ENCODE data around the gene HPCAL1. TPM values are rescaled to one million over a fixed set of nuclear protein-coding genes. Genes with fewer than 3 reads are reported as not detected.

HPCAL1 gene
- total RNA-seq, 4 donors from 2014 or later, result 11.1 to 122 (median 48.9) TPM

DNA sequence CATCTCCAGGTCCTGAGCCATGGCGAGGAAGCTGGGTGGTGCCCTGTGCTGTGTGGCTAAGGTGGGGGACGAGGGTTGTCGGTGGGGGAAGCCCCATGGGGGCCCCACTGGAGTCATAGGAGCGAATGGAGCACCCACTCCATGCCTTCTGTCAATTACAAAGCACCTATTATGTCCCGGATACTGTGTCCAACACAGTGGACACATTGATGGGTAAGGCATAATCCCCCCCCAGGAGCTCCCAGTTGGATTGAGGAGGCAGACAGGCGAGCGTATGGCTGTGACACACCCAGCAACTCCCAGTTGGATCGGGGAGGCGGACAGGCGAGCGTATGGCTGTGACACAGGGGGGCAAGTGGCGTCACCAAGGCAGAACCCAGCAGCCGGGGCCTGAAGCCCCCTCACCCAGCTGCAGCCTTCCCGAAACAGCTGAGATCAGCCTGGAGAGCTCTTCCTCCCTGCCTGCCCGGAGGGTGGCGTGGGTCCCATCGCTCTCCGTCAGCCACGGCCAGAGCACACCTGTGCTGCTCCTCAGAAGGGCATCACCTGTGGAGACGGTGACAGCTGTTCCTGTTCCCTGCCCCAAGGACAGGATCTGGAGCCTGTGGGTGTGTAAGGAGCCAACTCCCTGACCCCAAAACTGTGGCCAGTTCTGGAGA, 69.6 kb downstream of the HPCAL1 start:
- H3K27ac ChIP-seq, result no peak overlapping the region
- no peaks in the 10 kb centered on the region for H3K27me3 ChIP-seq
- H3K4me1 ChIP-seq, result peaks cover 0 to 5% of the 10 kb centered on the region in 2 donors
- TF ChIP-seq POLR2A (IDR thresholded peaks at IDR 0.05), result no peak
- TF ChIP-seq, protein P1, sequence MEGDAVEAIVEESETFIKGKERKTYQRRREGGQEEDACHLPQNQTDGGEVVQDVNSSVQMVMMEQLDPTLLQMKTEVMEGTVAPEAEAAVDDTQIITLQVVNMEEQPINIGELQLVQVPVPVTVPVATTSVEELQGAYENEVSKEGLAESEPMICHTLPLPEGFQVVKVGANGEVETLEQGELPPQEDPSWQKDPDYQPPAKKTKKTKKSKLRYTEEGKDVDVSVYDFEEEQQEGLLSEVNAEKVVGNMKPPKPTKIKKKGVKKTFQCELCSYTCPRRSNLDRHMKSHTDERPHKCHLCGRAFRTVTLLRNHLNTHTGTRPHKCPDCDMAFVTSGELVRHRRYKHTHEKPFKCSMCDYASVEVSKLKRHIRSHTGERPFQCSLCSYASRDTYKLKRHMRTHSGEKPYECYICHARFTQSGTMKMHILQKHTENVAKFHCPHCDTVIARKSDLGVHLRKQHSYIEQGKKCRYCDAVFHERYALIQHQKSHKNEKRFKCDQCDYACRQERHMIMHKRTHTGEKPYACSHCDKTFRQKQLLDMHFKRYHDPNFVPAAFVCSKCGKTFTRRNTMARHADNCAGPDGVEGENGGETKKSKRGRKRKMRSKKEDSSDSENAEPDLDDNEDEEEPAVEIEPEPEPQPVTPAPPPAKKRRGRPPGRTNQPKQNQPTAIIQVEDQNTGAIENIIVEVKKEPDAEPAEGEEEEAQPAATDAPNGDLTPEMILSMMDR (IDR thresholded peaks at IDR 0.05), result no peak
- no peaks in the 10 kb centered on the region for H3K9me3 ChIP-seq
- no peak overlapping the region for H3K4me3 ChIP-seq
- DNase-seq, result no peak
- intact Hi-C loops (cut with DNase I; ENCODE audit: low total_unique reads), result no loop called here
- no peaks in the 10 kb centered on the region for H3K36me3 ChIP-seq

- Histone ChIP-seq H3K36me3 (no peaks in the 10 kb centered on the region), H3K27ac (no peak overlapping the region), H3K27me3 (no peaks in the 10 kb centered on the region), H3K9me3 (no peaks in the 10 kb centered on the region), H3K4me1 (peaks cover 0 to 5% of the 10 kb centered on the region in 2 donors), H3K4me3 (no peak overlapping the region)
- no peak for DNase-seq
- intact Hi-C loops (cut with DNase I; ENCODE audit: low total_unique reads), result no loop called here
- no peak for TF ChIP-seq POLR2A (IDR thresholded peaks at IDR 0.05)
- TF ChIP-seq, protein P1 (IDR thresholded peaks at IDR 0.05), result no peak
Measured at GRCh38 chr2:10372862-10373240, 70.1 kb downstream of the HPCAL1 start.

GRCh38 chr2:10373931-10374330, 71.2 kb downstream of the HPCAL1 start:
- Histone ChIP-seq H3K27me3 (no peaks in the 10 kb centered on the region), H3K27ac (no peak overlapping the region), H3K4me3 (no peak overlapping the region), H3K36me3 (no peaks in the 10 kb centered on the region), H3K9me3 (no peaks in the 10 kb centered on the region), H3K4me1 (peaks cover 0 to under 1% of the 10 kb centered on the region in 2 donors)
- DNase-seq, result no peak
- intact Hi-C loops (cut with DNase I; ENCODE audit: low total_unique reads), result no loop called here
- TF ChIP-seq, protein P1 (IDR thresholded peaks at IDR 0.05), result no peak
- no peak for TF ChIP-seq POLR2A (IDR thresholded peaks at IDR 0.05)

DNA sequence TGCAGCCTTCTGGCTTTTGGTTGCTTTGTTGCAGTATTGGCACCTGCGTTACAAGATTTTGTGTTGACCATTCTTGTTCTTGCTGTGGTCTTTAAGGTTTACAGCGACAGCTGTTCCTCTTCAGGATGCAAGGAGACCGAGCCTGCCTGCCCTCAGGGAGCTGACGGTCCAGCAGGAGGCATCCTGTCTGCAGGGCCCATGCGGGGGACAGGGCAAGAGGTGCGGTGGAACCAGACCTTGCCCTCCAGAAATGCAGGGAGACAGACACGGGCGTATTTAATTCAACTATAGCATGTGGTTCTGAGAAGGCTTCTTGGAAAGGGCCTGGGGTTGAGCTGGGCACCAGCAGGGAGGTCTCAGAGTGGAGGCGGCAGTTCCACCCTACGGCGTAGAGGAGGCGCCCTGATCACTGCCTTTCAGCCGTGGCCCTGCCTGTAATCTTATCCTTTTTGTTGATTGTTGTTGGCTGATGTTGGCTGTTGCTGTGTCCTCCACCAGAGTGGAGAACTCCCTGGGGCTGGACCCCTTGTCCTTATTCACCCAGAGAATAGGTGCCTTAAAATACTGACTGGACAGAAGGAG, 71.7 kb downstream of the HPCAL1 start:
- no peaks in the 10 kb centered on the region for H3K9me3 ChIP-seq
- H3K27ac ChIP-seq, result no peak overlapping the region
- no peak for DNase-seq
- intact Hi-C loops (cut with DNase I; ENCODE audit: low total_unique reads), result no loop called here
- H3K27me3 ChIP-seq, result no peaks in the 10 kb centered on the region
- TF ChIP-seq, protein P1 (IDR thresholded peaks at IDR 0.05), result no peak
- no peak for TF ChIP-seq POLR2A (IDR thresholded peaks at IDR 0.05)
- H3K4me3 ChIP-seq, result no peak overlapping the region
- no peaks in the 10 kb centered on the region for H3K36me3 ChIP-seq
- peaks cover 0 to 4% of the 10 kb centered on the region in 2 donors for H3K4me1 ChIP-seq

DNA sequence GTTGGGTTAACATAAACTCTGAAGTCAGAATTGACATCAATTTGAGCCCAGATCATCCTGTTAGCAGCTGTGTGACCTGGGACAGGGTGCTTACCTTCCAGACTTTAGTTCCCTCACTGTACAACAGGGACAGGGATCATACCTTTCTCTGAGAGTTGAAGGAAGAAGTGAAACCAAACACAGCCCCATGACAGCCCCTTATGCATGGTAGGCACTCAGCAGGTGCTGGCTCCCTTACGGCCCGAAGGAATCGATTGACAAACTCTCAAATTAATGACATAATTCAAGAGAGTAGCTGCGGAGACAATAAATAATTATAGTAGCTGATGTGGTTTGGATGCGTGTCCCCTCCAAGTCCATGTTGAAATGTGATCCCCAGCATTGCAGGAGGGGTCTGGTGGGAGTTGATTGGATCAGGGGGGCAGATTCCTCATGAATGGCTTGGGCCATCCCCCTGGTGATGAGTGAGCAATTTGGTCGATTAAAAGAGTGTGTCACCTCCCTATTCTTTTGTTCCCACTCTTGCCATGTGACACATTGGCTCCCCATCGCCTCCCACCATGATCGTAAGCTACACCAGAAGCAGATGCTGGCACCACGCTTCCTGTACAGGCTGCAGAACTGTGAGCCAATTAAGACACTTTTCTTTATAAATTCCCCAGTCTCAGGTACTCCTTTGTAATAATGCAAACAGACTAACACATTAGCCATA, 73.0 kb downstream of the HPCAL1 start:
- no peak for TF ChIP-seq POLR2A (IDR thresholded peaks at IDR 0.05)
- TF ChIP-seq, protein P1 (IDR thresholded peaks at IDR 0.05), result no peak
- intact Hi-C loops (cut with DNase I; ENCODE audit: low total_unique reads), result no loop called here
- no peaks in the 10 kb centered on the region for H3K9me3 ChIP-seq
- peaks cover 2 to 4% of the 10 kb centered on the region in 2 donors for H3K4me1 ChIP-seq
- no peak for DNase-seq
- H3K27me3 ChIP-seq, result no peaks in the 10 kb centered on the region
- no peaks in the 10 kb centered on the region for H3K36me3 ChIP-seq
- no peak overlapping the region for H3K27ac ChIP-seq
- no peak overlapping the region for H3K4me3 ChIP-seq
